Panc1 (cell line): ENCODE results near the gene POMGNT1. TPM values are rescaled to one million over a fixed set of nuclear protein-coding genes. Genes with fewer than 3 reads are reported as not detected.
"Not testable (repeated sequence)": the region's sequence is repeated elsewhere in the genome, so short reads cannot be mapped to it uniquely, and the experiment has no call there.

ENCODE experiments used
- ATAC-seq: fragments of 200-7000 bp; cut with Tn5 transposase; 2 replicates; pipeline ENCODE4 v1.9.1; 2020; ENCODE audit warnings: mild to moderate bottlenecking, moderate library complexity
- BruUV-seq: library from RNA; stranded (reverse); fragments of 400-500 nt; replicated peaks from 2 replicates; lab custom pipeline; 2021; lab: Mats Ljungman, UMichigan
- CTCF ChIA-PET: fragments of 300-600 bp; sonication (Branson Sonifier 250); formaldehyde crosslinking; loops from one replicate; lab custom pipeline; 2022; ENCODE audit warnings: antibody characterized with exemption; lab: Charles Lee
- POLR2A ChIA-PET: fragments of 300-600 bp; sonication (Branson Sonifier 250); formaldehyde crosslinking; loops from one replicate; lab custom pipeline; 2022; ENCODE audit warnings: antibody characterized with exemption; lab: Charles Lee
- DNase-seq: peaks from one replicate; pipeline ENCODE4 v3.0.0-alpha.2; 2010; ENCODE audit warnings: low read depth, low spot score
- H3K27ac ChIP-seq: 2 replicates; pipeline ENCODE4 v1.5.1; 2011; ENCODE audit warnings: mild to moderate bottlenecking, low read length, inconsistent platforms
- H3K27me3 ChIP-seq: fragments of 200-500 bp; sonication (Bioruptor generic); 2 replicates; pipeline ENCODE4 v1.6.0; 2014; ENCODE audit warnings: low read length, inconsistent platforms; ENCODE audit not compliant: control insufficient read depth, insufficient read depth
- H3K36me3 ChIP-seq: fragments of 200-500 bp; sonication (Bioruptor generic); 2 replicates; pipeline ENCODE4 v1.5.1; 2014; ENCODE audit warnings: inconsistent platforms, mild to moderate bottlenecking, low read length, moderate library complexity; ENCODE audit not compliant: control insufficient read depth, insufficient read depth
- H3K4me1 ChIP-seq: 2 replicates; pipeline ENCODE4 v1.5.1; 2011; ENCODE audit warnings: inconsistent platforms, mild to moderate bottlenecking, low read length, moderate library complexity; ENCODE audit not compliant: control insufficient read depth, insufficient read depth
- H3K4me3 ChIP-seq, 2 experiments: 2 replicates each; pipeline ENCODE4 v1.5.1; 2011 to 2012; ENCODE audit warnings: low read depth in 2 of 2, low read length in 2 of 2, mild to moderate bottlenecking in 2 of 2, inconsistent platforms in 1 of 2, moderate library complexity in 1 of 2
- H3K9me3 ChIP-seq: fragments of 200-500 bp; sonication (Bioruptor generic); 2 replicates; pipeline ENCODE4 v1.5.1; 2014; ENCODE audit warnings: low read depth, mild to moderate bottlenecking, inconsistent platforms, low read length, moderate library complexity; ENCODE audit not compliant: control insufficient read depth, insufficient read depth
- CTCF ChIP-seq: fragments of 450-650 bp; IDR thresholded peaks from 2 replicates; pipeline ENCODE4 v1.5.1; 2017; ENCODE audit warnings: mild to moderate bottlenecking
- POLR2AphosphoS5 ChIP-seq: IDR thresholded peaks from 2 replicates; pipeline ENCODE4 v1.6.1; 2012; ENCODE audit warnings: mild to moderate bottlenecking, low read depth, low read length, moderate library complexity
- REST ChIP-seq, 2 experiments: IDR thresholded peaks; 2 replicates each; pipeline ENCODE4 v1.6.1; 2011 to 2012; ENCODE audit warnings: low read depth in 2 of 2, control low read depth in 1 of 2, low read length in 1 of 2, mild to moderate bottlenecking in 1 of 2, moderate library complexity in 1 of 2; ENCODE audit not compliant: insufficient read depth in 1 of 2
- SIN3A ChIP-seq: IDR thresholded peaks from 2 replicates; pipeline ENCODE4 v1.6.1; 2012; ENCODE audit warnings: low read depth, mild to moderate bottlenecking, low read length, moderate library complexity, borderline replicate concordance; ENCODE audit not compliant: insufficient read depth
- TCF7L2 ChIP-seq: IDR thresholded peaks from 2 replicates; pipeline ENCODE4 v1.6.1; 2011; ENCODE audit warnings: mild to moderate bottlenecking, low read depth, low read length, inconsistent platforms
- in situ Hi-C: cut with HindIII; loops from 2 replicates; pipeline ENCODE4 v1.10.0; 2016; ENCODE audit warnings: low sequenced_read_pairs, low pct_unique_long_range_greater_than_20kb
- intact Hi-C: fragments of 100-400 bp; cut with micrococcal nuclease; formaldehyde crosslinking; loops from one replicate; pipeline ENCODE4 v1.10.0; 2022; ENCODE audit not compliant: unreplicated experiment
- total RNA-seq: library from RNA; stranded (reverse); gene quantifications from one replicate; pipeline ENCODE4 v1.2.1, GENCODE V29; 2021; ENCODE audit not compliant: unreplicated experiment

Gene POMGNT1
- total RNA-seq, 1 experiment from 2014 or later, result 178 TPM

- H3K4me1 ChIP-seq, H3K27me3 ChIP-seq, H3K4me3 ChIP-seq, H3K9me3 ChIP-seq, POLR2A ChIA-PET, BruUV-seq, H3K36me3 ChIP-seq, in situ Hi-C loops, DNase-seq, intact Hi-C loops, H3K27ac ChIP-seq: not testable (repeated sequence)
- CTCF ChIA-PET, result interaction anchor here (1.4 kb wide), 1 partner anchor 15 kb away, joined by 10 read pairs; no protein-coding TSS in a partner anchor
- ATAC-seq, result peak; percentile 80
These were observed 40.6 kb upstream of the POMGNT1 start for GRCh38 chr1:46238865-46239264.

- DNase-seq, result no peak
- ChIA-PET CTCF (no interaction called here), POLR2A (no interaction called here)
- no peak for ATAC-seq
- Histone ChIP-seq H3K9me3 (no peaks in the 10 kb centered on the region), H3K27ac (no peak overlapping the region), H3K36me3 (no peaks in the 10 kb centered on the region), H3K4me3 (no peak overlapping the region), H3K27me3 (no peaks in the 10 kb centered on the region), H3K4me1 (no peaks in the 10 kb centered on the region)
- in situ Hi-C loops, result no loop called here
- no TSS peak for BruUV-seq
- intact Hi-C loops, result no loop called here
- TF ChIP-seq POLR2AphosphoS5 (no peak), CTCF (no peak), REST (IDR thresholded peaks at IDR 0.05; ENCODE audit: insufficient read depth in 1 of 2, low read depth in 2 of 2, low read length in 1 of 2) (no peak), TCF7L2 (no peak), SIN3A (no peak)
These were observed 38.6 kb upstream of the POMGNT1 start for GRCh38 chr1:46236882-46237281.

DNA sequence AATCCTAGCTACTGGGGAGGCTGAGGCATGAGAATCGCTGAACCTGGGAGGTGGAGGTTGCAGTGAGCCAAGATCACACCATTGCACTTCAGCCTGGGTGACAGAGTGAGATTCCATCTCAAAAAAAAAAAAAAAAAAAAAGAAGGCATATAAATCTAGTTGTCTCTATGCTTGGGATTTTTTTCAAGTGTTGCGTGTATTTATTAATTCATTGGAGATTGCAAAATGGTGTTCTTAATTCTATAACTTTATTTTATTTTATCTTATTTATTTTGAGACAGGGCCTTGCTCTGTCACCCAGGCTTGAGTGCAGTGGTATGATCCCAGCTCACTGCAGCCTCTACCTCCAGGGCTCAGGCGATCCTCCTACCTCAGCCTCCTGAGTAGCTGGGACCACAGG, 33.0 kb upstream of the POMGNT1 start:
- BruUV-seq, H3K27ac ChIP-seq, DNase-seq, CTCF ChIA-PET, H3K9me3 ChIP-seq, intact Hi-C loops, H3K27me3 ChIP-seq, H3K4me1 ChIP-seq, H3K36me3 ChIP-seq, in situ Hi-C loops, H3K4me3 ChIP-seq, ATAC-seq: not testable (repeated sequence)
- POLR2A ChIA-PET, result interaction anchor here (0.6 kb wide), 1 partner anchor 10 kb away, joined by 4 read pairs; no protein-coding TSS in a partner anchor
